HG03342 (cell line): Measurements from ENCODE around the gene ELP2.
"Not testable (repeated sequence)": the region's sequence is repeated elsewhere in the genome, so short reads cannot be mapped to it uniquely, and the experiment has no call there.

Source experiments
- ATAC-seq: cut with Tn5 transposase; IDR thresholded peaks from one replicate; pipeline ENCODE4 v1.9.1; 2021; ENCODE audit warnings: mild to moderate bottlenecking, moderate library complexity; ENCODE audit not compliant: unreplicated experiment

Gene ELP2, protein sequence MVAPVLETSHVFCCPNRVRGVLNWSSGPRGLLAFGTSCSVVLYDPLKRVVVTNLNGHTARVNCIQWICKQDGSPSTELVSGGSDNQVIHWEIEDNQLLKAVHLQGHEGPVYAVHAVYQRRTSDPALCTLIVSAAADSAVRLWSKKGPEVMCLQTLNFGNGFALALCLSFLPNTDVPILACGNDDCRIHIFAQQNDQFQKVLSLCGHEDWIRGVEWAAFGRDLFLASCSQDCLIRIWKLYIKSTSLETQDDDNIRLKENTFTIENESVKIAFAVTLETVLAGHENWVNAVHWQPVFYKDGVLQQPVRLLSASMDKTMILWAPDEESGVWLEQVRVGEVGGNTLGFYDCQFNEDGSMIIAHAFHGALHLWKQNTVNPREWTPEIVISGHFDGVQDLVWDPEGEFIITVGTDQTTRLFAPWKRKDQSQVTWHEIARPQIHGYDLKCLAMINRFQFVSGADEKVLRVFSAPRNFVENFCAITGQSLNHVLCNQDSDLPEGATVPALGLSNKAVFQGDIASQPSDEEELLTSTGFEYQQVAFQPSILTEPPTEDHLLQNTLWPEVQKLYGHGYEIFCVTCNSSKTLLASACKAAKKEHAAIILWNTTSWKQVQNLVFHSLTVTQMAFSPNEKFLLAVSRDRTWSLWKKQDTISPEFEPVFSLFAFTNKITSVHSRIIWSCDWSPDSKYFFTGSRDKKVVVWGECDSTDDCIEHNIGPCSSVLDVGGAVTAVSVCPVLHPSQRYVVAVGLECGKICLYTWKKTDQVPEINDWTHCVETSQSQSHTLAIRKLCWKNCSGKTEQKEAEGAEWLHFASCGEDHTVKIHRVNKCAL

DNA sequence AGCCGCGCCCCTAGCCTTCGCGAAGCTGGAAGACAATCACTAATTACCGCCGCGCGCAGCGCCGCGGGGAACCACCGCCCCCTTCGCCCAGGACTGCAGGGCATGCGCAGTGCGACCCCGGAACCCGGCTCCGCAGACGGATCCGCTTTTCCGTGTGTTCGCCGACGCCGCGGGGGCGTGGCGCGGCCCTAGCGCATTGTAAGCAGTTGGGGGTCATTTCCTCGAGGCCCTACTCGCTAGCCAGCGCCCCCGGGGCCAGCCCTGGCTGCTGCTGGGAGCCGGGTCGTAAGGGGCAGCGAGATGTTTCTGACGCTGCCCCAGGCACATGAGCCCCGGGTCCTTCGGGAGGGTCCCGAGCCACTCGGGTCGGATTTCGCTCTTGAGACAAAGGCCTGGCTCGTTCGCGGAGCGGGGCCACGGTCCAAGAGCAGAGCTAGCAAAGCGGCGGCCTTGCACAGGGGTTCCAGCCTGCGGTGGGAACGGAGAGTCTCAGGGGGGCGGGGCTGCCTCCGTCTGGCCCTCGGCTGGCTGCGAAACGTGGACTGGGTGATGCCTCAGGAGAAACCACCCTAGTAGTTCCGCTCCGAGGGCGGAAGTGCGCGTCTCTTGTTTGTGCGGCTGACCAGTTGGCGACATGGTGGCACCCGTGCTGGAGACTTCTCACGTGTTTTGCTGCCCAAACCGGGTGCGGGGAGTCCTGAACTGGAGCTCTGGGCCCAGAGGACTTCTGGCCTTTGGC lies at the start of gene ELP2, which contains the start of gene SLC39A6:
Gene ELP2 (plus strand): TSS at position 600 of the 739 bp plus-strand sequence. CDS start 35 bp downstream, at position 635.
Gene SLC39A6 (minus strand): TSS at position 41 of the 739 bp plus-strand sequence. CDS start 2,333 bp downstream, outside the sequence.
- ATAC-seq, result peak; percentile 92

DNA sequence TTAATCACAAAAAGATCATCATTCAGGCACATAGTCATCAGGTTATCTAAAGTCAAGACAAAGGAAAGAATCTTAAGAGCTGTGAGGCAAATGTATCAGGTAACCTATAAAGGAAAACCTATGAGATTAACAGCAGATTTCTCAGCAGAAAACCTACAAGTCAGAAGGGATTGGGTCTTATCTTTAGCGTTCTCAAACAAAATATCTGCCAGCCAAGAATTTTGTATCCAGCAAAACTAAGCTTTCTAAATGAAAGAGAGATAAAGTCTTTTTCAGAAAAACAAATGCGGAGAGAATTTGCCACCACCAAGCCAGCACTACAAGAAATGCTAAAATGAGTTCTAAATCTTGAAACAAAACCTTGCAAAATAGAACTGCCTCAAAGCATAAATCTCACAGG lies 48.6 kb upstream of the ELP2 start:
- not testable (repeated sequence) for ATAC-seq

DNA sequence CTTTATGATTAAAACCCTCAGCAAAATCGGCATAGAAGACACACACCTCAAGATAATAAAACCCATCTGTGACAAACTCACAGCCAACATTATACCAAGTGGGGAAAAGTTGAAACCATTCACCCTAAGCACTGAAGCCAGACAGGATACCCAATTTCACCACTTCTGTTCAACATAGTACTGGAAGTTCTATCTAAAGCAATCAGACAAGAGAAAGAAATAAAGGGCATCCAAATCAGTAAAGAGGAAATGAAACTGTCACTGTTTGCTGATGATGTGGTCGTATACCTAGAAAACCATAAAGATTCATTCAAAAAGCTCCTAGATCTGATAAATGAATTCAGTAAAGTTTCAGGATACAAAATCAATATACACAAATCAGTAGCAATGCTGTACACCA lies 46.0 kb upstream of the ELP2 start:
- no peak for ATAC-seq

DNA sequence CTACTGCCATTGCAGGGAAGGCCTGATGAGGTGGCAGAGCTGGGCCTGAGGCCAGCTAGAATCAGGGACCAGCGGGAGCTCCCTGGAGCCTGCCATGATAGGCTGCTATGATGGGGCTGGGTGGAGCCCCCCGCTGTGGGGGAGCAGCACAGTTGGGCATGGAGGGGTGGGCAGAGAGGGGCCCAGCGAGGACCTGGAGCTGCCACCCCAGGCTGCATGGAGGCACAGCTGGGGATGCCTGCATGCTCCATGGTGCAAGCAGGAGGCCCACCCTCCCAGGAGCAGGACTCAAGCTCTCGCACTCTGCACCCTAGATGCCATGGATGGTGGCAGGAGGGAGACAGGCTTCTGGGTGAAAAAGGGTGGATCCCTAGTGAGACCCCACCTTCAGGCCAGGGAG lies 44.5 kb upstream of the ELP2 start:
- no peak for ATAC-seq

DNA sequence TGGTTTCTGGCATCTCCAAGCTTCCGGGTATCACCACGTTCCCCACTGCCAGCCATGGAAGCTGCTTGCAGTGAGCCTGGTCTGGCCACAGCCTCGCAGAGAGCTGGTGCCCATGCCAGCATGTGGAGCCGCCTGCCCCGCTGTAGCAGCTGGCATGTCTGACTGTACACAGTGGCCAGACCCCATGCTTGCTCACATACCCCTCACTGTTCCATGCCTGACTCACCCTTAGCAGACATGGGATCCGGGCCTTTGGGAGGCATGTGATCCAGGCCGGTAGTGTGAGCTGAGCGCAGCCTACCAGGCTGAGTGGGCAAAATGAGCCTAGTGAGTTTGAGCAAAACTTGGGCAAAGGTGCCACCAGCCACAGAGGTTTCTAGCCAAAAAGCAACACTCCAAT lies 43.5 kb upstream of the ELP2 start:
- ATAC-seq, result no peak

DNA sequence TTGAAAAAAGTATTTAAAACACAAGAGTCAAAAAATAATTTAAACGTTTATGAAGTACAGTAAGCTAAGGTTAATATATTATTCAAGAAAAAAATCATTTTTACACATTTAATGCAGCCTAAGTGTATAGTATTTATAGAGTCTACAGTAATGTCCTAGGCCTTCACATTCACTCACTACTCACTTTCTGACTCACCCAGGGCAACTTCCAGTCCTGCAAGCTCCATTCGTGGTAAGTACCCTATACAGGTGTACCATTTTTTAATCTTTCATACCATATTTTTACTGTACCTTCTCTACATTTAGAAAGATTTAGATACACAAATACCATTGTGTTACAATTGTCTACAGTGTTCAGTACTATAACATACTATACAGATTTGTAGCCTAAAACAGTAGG lies 41.4 kb upstream of the ELP2 start:
- ATAC-seq, result no peak

DNA sequence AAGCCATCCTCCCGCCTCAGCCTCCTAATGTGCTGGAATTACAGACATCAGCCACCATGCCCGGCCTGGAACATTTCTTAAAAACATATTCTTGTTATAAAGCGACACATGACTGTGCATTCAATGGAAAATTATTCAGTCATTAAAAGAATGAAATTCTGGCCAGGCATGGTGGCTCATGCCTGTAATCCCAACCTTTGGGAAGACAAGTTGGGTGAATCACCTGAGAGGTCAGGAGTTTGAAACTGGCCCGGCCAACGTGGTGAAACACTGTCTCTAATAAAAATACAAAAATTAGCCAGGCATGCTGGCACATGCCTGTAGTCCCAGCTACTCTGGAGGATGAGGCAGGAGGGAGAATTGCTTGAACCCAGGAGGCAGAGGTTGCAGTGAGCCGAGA lies 40.7 kb upstream of the ELP2 start:
- no peak for ATAC-seq

DNA sequence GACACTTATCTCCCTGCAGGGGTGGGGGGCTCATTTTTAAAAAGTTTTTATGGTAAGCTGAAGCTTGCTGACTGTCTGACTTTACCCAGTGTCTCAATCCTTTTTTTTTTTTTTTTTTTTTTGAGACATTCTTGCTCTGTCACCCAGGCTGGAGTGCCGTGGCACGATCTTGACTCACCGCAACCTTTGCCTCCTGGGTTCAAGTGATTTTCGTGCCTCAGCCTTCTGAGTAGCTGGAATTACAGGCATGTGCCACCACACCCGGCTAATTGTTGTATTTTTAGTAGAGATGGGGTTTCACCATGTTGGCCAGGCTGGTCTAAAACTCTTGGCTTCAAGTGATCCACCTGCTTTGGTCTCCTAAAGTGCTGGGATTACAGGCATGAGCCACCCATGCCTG lies 37.6 kb upstream of the ELP2 start:
- not testable (repeated sequence) for ATAC-seq

DNA sequence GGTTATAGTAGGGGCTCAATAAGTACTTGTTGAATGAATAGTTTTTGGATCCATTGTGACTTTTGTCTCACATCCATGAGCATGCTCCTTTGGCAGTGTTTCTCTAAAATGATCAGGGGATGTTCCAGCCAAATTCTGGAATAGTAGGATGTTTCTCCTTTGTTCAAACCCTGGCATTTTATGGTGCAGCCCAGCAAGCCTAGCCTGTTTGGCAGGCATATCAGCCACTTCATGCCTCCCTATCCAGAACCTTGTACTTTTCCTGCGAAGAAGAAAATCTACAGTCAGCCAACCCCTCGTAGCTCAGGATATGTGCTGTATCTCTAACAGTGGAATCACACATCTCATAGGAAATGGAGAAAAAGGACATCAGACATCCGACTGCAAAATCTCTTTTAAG lies 35.3 kb upstream of the ELP2 start:
- ATAC-seq, result no peak

DNA sequence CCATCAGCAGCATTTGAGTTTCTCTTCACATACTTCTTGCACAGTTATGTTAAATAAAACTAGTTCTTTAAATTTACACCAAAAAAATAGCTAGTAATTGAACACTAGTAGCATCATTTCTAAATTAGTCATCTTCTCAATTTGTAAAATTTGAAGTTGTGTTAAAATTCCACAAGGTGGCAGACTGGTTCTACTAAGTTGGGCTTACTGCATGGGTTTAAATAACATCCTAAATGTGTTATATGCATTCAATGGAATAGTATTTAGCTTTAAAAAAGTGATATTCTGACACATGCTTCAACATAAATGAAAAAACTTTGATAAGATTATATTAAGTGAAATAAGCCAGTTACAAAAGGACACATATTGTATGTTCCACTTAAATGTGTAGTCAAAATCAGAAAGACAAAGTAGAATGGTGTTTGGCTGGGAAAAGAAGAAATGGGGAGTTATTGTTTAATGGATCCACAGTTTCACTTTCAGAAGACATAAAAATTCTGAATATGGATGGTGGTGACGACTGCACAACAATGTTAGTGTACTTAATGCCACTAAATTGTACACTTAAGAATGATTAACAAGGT lies 33.7 kb upstream of the ELP2 start:
- no peak for ATAC-seq

DNA sequence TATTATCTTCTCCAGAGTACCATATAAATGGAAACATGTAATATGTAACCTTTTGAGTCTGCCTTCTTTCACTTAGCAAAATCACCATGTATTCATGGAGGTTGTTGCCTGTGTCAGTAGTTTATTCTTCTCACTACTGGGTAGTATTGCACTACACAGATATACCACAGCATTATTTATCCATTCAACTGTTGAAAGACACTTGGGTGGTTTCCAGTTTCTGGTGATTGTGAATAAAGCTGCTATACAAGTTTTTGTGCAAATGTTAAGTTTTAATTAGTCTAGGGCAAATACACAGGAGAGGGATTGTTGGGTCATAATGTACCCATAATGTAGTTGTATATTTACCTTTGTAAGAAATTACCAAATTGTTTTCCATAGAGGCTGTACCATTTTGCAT lies 32.7 kb upstream of the ELP2 start:
- ATAC-seq, result no peak

DNA sequence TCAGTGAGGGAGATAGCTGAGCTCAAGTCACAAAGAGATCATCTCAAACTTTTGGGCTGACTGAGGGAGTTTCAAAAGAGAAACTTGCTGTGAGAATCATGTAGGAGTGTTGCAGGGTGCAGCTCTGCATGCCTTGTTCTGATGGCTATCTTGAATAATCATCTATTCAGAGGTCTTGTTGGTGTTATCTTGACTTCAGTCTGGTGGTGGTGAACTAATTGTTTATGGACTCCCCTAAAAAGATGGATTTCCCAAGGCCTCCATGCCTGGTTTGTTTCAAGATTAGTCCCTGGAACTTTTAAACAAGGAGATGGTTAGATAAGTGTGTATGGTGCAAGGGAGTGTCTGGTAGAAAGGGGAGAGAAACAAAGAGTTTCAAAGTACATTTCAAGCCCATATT lies 30.4 kb upstream of the ELP2 start:
- no peak for ATAC-seq

DNA sequence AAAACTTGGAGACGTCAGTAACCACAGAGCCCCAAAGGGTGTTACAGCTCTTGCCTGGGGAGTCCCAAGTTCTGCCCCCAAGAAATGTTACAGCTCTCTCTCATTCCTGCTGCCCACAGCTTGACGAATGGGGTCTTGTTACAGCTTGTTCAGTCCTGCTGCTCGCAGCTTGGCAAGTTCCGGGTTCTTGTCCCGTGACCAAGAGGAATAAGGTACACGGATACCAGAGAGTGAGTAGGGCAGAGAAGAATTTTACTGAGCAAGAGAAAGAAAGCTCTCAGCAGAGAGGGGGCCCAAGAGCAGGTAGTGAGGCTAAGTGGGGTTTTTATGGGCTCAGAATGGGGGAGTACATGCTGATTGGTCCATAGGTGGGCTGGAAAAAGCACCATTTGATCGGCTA lies 27.8 kb upstream of the ELP2 start:
- ATAC-seq, result no peak

DNA sequence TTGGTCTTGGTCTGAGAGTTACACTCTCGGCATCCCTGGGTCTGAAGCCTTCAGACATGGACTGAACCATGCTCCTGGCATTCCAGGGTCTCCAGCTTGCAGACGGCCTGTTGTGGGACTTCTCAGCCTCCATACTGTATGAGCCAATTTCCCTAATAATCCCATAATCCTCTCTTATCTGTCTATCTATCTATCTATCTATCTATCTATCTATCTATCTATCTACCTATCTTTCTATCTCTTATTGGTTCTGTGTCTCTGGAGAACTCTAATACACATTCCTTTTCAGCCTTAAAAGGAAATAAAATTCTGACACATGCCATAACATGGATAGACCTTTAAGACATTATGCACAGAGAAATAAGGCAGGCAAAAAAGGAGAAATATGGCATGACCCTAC lies 24.9 kb upstream of the ELP2 start:
- ATAC-seq, result no peak

DNA sequence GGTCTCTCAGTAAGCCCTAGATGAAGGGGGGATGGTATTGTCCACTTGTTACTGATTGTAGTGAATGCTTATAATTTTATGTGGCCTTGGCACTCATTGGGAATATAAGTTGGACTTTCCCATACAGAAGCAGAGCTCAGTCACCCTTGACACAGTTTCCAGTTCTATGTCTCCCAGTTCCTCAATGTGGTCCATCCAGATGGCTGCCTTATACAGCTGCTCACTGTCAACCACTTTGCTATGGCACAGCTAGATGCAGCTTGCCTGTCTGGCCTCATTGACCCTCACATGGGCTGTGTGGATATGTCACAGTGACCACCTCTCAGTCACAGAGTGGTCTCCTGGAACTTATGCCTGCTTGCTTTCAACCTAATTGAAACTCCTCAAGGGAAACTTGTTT lies 22.2 kb upstream of the ELP2 start:
- no peak for ATAC-seq

DNA sequence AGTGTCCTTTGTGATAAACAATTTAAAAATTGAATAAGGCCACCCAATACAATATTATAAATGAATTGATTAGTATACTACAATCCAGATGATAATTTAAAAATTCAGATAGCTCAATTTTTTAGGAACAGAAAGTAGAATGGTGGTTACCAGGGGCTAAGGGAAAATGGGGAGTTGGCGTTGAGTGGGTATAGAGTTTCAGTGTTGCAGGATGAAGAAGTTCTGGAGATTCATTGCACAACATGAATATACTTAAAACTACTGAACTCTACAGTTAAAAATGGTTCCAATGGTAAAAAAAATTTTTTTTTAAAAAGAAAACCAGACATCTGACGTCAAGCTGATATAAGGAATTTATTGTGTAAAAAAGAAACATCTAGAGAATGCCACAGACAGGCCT lies 21.5 kb upstream of the ELP2 start:
- ATAC-seq, result no peak

DNA sequence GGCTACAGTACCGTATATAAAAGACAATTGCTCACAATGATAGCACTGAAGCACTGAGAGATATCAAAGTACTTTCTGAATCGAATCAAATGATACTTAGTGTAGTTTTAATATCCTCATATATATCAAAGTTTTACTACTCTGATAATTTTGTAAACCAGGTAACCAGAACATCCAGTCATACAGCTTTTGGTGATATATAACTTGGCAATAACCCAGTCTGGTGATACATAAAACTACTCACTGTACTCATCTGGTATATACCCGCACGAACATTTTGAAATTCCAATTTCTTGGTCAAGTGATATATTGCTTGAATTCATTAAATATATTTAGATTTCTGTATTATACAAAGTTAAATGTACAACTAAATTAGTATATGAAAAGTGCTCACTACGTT lies 21.1 kb upstream of the ELP2 start:
- no peak for ATAC-seq

DNA sequence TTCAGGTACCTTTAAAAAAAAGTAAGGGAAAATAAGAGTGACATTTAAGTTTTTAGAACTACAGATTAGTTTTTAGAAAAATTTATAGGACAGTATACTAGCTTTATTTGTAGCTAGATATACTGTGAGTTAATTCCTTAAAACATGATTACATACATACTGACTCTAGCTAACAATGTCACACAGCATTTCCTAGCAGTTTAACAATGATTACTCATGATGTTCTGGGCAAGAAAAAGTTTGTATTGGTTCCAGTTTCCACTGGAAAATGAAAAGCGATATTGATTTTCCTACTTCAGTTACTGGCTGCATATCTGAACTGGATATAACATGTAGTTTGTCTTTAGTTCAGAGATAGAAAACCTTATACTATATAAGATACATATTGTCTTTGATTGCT lies 20.0 kb upstream of the ELP2 start:
- no peak for ATAC-seq

DNA sequence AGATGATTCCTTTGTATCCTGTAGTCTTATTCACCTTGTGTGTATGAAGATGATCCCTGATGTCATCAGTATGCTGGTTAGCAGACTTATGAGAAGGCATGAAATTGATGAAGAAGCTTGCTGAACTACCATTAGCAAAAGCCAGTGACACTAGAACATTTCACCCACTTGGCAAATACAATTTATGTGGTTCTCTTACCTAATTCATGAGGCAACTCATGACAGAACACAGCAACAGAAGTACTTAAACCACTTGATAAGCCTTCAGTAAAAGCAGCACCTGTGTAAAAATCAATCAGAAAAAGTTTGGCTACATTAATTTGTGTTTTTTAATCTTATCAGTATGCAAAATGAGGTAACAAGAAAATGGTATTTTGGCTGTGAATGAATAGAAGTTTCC lies 17.4 kb upstream of the ELP2 start:
- no peak for ATAC-seq

DNA sequence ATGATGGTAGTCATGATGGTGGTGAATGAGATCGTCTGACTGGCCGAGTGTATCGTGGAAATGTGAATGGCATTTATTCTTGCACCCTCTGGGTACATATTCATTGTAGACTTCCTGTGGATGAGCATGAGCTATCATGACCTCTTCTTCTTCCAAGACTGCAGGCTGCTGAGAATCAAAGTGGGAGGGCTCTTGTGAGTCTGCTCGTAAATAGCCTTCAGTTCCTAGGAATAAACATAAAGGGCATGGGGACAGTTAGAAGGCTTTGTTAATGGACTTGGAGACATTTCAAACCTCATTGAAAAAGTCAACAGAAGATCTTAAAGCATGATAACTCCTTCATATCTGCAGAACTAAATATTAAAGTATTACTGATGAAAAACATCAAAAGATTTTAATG lies 15.4 kb upstream of the ELP2 start:
- ATAC-seq, result no peak

DNA sequence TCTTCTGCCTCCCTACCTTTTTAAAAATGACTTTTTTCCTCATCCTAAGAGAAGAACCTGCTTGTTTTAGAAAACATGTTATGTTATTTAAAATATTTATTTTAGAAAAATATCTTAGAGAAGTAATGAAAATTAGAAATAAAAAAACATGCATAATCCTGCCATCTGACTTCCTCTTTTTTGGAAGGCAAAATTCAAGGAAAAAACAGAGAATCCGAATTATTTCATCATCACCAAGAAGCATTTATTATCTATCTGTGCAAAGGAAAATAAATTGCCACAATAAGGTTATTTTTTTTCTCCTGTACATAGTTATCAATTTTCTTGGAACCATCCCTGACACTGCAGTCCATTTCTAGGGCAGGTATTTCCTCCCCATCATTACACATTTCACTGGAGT lies 15.0 kb upstream of the ELP2 start:
- ATAC-seq, result no peak
